Head of caudate nucleus (tissue), 42 donors: ENCODE data around the gene SLC26A3.
A peak's percentile ranks its signal among the peaks of the same experiment; 100 is the strongest.

ENCODE experiments used
- DNase-seq, 42 donors: peaks; one replicate each; pipeline versions ENCODE4 v3.0.0 to v3.0.0-alpha.2; 2020 to 2021; ENCODE audit warnings: mixed read lengths in 7 of 42
- intact Hi-C: fragments of 100-400 bp; cut with DNase I; formaldehyde crosslinking; loops from one replicate; pipeline ENCODE4 v1.15.0; 2022

The SLC26A3 gene

DNA sequence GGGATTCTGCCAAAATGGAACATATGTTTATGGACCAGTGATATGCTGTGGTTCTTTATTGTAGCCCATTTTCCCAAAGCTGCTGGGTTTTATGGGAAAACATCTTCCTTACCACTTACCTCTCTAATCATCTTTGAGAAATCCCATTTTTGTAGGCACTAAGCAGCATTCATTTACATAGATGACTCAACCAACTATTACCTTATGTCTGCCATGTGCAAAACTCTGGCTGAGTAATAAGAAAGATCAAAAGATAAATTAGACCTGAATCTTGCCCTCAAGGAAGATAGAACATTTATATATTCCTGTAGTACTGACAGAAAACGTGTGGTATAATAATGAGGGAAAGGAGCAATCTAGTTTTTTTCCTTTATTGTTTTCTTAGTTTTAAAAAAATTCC lies 34.8 kb downstream of the SLC26A3 start:
- intact Hi-C loops: no loop called here
- DNase-seq: peak in 1 of 42 donors; percentile 4

DNA sequence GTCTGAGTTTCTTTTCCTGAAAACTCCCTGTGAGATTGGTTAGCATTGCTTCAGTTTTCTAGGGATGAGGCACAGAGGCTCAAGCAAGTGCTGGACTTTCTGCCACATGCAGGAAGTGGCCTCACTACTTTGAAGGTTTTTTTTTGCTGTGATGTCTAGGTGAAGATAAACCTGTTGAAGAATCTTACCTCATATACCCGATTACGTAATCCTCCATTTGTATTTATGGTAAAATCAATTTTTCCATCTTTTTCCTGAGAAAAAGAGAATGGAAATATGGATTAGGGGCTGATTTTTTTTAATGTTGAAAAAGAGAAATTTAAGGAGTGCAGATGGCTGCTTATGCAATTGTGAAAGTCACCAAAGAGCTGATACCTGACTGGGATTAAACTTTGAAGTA lies 35.6 kb downstream of the SLC26A3 start:
- intact Hi-C loops: no loop called here
- DNase-seq: no peak

DNA sequence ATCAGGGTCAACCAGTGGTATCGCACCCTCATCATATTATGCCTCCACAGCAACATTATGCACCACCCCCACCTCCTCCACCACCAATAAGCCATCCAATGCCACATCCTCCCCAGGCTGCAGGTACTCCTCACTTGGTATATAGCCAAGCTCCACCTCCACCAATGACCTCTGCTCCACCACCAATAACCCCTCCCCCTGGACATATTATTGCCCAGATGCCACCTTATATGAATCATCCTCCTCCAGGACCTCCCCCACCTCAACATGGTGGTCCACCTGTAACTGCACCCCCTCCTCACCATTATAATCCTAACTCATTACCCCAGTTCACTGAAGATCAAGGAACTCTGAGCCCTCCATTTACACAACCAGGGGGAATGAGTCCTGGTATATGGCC lies 44.4 kb downstream of the SLC26A3 start:
- intact Hi-C loops: no loop called here

DNA sequence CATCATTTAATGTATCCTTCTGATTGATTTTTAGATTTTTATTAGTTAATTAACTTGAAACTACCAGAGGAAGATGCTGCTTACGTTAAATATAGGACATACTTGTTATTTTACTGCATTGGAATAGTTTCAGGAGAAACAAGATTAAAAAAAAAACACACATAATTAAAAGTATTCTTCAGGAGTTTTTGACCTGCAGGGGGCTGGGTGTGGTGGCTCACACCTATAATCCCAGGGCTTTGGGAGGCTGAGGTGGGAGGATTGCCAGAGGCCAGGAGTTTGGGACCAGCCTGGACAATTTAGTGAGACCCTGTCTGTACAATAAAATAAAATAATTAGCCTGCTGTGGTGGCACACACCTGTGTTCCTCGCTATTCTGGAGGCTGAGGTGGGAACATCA lies 48.4 kb downstream of the SLC26A3 start:
- DNase-seq: no peak
- intact Hi-C loops: no loop called here

More for the DNA sequence above, 44.4 kb downstream of the SLC26A3 start:
- no peak for DNase-seq

DNA sequence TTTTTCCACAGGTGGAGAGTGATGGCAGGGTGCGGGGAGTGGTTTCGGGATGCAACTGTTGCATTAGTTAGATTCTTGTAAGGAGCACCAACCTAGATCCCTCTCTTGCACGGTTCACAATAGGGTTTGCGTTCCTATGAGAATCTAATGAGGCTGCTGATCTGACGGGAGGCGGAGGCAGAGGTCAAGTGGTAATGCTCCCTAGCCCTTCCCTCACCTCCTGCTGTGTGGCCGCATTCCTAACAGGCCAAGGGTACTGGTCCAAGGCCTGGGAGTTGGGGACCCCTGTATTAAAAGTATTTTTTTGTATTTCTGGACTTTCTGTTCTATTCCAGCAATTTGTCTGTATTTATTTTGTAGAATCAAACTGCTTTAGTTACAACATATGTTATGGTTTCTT lies 51.9 kb downstream of the SLC26A3 start:
- intact Hi-C loops: no loop called here
- no peak for DNase-seq

DNA sequence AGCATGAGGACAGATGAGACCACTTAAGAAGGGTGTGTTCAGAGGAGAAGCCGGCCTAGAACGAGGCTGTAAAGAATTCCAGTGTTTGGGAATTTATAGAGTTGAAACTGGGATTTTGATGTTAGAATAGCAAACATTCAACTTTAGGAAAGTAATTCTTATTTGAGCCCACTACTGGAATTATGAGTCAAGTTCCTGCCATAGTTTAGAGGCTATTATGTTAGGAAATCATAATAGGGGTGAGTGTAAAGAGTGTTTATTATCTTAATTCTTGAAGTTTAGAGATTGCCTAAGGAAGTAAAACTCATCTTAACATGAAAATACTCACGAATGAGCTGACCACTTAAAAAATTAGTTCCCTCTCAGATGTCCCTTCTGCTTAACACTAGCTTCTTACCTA lies 57.0 kb downstream of the SLC26A3 start:
- intact Hi-C loops: loop anchor here (10.0 kb wide), 1 partner anchor 281 kb away; no protein-coding TSS in a partner anchor

DNA sequence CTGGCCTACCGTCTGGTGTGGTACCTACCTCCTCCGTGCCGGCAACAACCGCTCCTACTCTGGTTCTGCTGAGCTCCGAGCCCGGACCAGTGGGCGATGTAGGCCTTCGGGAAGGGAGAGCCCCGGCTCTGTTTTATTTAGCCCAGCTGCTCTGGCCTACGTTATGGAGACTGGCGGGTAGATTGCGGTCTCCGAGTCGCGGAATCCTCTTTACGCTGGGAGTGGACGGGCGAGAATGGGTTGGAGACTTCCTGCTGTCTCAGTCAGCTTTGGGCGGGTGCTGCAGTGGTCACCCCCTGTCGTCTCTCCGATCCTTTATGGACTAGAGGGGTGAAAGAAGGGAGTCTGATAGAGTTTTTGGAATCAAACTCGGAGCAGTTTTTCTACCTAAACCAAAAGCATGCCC lies 58.7 kb downstream of the SLC26A3 start:
- no peak for DNase-seq
- intact Hi-C loops: loop anchor here (10.0 kb wide), 1 partner anchor 280 kb away; no protein-coding TSS in a partner anchor

More for the DNA sequence above, 57.0 kb downstream of the SLC26A3 start:
- DNase-seq: no peak

DNA sequence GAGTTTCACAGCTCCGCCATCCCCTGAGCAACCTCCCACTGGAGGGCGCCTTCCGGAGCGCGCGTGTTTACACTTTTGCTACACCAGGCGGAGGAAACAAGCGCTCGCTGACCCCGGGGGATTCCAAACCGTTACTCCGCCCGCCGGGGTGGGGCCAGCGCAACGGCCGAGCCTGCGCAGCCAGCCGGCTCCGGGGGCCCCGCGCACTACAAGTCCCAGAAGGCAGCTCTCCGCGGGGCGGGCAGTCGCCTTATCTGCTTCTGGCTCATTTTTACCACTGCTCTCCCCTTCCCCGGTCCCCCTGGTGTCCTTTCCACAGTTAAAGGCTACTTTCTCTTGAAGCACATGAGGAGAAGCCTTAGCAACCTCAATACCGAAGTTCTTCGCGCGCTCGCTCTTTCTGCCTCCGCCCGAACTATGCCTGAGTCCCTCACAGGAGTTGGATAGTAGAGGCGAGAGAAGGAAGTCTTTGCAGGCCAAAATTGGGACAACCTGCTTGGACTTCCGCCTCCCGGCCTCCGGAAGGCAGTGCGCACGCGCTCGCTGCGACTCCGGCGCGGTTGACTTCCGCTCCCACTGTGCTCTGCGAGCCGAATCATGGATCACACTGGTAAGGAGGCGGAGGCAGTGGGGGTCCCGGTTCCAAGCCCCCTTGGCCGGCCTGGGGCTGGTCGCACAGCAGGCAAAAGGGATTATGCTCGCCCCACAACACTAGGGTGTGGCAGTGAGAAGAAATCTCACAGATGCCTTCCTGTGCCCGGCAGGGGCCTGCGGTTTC lies 59.3 kb downstream of the SLC26A3 start, which contains the start of gene CBLL1:
Gene CBLL1, plus strand, starts transcription at position 576 of the 778 bp plus-strand sequence. Its CDS starts 22 bp downstream, at position 598.
- intact Hi-C loops: loop anchor here (2.0 to 10.0 kb wide), 2 partner anchors 133 to 279 kb away; no protein-coding TSS in a partner anchor

DNA sequence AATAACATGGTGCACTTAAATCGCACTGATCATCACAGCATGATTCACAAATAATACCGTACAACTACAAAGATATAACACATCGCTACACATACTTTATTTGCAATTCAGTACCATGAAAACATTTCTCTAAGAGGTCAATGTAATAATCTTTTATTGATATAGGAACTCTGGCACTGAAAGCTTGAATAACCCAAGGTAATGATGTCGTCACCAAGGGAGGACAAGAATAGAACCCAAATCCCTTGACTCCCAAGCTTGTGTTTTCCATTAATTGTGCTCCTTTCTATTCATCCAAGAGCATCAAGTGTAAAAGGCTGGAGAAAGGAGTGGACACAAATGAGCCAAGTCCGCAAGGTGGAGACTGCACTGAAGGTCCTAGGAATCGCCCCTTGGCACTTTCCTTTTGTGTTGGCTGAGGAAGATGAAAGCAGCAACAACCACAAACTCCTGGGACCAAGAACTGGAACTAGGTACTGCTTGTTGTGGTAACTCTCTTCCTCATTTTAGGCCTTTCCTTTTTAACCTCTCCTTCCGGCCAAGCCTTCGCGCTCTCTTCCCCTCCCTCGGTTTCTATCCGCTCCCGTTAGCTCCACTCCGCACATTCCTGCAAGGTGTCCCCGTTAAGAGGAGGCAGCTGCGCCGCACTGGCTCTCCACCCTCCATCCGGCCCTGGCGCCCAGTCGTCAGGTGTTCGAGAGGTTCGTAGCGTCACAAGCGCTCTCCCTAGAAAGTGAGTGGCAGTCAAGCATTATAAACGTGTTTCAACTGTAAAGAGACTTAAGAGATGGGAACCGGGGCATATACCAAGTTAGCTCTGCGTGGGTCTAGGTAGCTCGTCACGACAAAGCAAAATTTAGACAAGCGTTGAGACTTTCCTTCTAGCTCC lies 60.1 kb downstream of the SLC26A3 start:
- peak in 37 of 42 donors; percentile 29 to 76 (median 60) for DNase-seq
- intact Hi-C loops: loop anchor here (2.0 to 10.0 kb wide), 2 partner anchors 134 to 278 kb away; no protein-coding TSS in a partner anchor

More for the DNA sequence above, 59.3 kb downstream of the SLC26A3 start, which contains the start of gene CBLL1:
- DNase-seq: peak; percentile 92 to 99 (median 97)

DNA sequence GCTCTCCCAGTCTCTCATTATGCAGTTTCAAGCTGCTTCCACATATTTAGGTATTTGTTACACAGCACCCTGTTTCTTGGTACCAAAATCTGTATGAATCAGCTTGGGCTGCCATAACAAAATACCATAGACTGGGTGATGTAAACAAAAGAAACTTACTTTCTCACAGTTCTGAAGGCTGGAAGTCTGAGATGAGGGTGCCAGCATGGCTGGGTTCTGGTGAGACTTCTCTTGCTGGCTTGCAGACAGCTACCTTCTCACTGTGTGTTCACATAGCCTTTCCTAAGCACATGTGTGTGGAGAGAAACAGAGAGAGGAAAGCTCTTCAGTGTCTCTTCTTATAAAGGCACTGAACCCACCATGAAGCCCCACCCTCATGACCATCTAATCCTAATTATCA lies 74.7 kb downstream of the SLC26A3 start:
- no peak for DNase-seq
- intact Hi-C loops: loop anchor here (10.0 kb wide), 1 partner anchor 143 kb away; the partner anchor contains the start of gene BCAP29

DNA sequence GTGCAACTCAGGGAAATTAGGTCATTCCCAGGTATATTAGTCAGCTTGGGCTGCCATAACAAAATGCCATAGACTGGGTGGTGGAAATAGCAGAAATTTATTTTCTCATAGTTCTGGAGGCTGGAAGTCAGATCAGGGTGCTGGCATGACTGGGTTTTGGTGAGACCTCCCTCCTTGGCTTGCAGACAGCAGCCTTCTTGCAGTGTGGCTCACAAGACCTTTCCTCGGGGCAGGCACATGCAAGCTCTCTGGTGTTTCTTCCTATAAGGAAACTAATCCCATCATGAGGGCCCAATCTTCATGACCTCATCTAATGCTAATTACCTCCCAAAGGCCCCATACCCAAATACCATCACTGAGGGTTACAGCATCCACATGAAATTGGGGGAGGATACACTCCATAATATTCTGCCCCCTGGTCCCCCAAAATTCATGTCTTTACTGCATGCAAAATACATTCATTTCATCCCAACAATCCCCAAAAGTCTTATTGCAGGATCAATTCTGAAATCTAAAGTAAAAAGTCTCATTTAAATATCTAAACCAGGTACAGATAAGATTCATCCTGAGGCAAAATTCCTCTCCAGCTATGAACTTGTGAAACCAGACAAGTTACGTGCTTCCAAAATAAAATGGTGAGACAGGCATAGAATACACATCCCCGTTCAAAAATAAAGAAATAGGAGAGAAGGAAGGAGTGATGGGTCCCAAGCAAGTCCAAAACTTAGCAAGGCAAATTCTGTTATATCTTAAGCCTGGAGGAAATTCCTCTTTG lies 76.5 kb downstream of the SLC26A3 start:
- intact Hi-C loops: loop anchor here (10.0 kb wide), 1 partner anchor 142 kb away; the partner anchor contains the start of gene BCAP29
- no peak for DNase-seq

DNA sequence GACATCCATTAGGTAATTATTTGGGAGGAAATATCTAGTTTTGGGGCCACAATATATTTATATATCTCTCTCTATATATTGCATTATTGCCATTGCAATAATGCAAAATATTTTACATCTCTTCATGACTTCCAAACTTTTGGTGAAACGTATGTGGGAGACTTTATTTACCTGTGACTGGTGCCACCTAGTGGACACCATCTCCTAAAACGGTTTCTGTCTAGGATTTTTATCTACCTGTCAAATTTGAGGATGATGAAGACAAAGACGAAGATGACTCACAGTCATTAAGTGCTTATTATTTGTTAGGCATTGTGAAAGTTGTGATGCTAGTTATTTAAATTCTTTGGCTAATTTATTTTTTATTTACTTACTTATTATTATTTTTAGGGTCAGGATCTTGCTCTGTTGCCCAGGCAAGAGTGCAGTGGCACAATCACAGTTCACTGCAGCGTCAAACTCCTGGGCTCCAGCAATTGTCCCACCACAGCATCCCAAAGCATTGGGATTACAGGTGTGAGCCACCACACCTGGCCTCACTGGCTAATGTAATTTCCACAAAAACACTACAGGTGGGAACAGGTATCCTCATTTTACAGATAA lies 77.8 kb downstream of the SLC26A3 start:
- intact Hi-C loops: loop anchor here (10.0 kb wide), 1 partner anchor 140 kb away; the partner anchor contains the start of gene BCAP29
- peak in 32 of 42 donors; percentile 9 to 83 (median 52) for DNase-seq

DNA sequence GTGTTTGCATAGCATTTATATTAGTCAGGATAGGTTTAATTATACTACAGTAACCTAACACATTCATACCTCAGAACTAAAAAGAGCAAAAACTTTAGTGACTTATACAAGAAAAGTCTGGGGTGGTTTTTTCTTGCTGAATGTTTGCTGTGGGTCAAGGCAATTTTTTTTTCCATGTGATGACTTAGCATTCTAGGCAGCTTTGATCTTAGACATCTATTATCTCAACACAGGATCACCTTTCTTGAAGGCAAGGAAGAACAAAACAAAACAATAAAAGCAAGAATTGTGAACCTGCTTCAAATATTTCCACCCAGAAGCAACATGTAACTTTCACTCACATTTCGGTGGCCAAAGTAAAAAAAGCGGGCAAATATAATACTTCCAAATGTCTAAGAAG lies 79.8 kb downstream of the SLC26A3 start:
- DNase-seq: no peak
- intact Hi-C loops: loop anchor here (10.0 kb wide), 1 partner anchor 138 kb away; the partner anchor contains the start of gene BCAP29

DNA sequence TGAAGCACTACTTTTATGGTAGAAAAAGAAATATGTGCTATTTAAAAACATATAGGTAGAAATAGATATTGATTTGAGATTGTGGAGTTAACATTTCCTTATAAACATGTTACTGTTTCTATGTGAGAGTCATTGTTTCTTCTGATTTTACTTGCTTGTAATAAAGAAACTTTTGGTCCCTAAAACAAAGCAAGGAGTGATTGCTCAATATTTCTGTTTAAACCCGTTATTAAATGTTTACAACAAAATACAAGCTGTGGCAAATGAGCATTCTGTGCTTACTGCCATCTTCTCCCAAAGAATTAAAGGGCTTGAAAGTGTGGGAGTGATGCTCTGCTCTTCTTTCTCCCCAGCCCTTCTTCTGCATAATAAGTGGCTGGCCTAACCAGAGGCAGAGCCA lies 81.7 kb downstream of the SLC26A3 start:
- no peak for DNase-seq
- intact Hi-C loops: loop anchor here (10.0 kb wide), 1 partner anchor 136 kb away; the partner anchor contains the start of gene BCAP29

DNA sequence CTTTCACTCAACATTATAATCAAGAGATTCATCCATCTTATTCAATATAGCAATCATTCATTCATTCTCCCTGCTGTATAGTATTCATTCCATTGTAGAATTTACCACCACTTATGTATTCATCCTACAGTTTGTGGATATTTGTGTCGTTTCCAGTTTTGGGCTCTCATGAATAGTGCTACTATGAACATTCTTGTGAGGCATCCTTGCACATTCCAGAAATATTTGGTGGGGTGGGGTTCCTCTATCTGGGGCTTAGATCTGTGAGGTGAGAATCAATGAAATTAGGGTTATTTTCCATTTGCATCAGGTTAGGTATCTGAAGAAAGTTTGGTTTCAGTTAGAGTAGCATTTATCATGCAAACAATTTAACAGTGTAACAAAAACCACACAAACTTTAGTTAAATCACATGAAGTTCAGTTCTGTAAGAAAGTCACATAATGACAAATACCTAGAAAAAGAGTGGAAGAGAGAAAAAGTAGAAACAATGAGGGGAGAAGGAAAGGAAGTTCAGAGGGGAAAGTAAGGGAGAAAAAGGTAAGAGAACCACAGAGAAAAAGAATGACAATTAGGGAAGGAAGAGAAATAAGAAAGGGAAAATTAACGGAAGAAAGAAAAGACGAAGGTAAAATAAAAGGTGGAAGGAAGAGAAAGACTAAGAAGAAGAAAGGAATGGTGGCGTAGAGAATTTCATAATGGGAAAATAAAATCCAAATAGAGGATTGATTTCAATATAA lies 84.4 kb downstream of the SLC26A3 start:
- no peak for DNase-seq
- intact Hi-C loops: loop anchor here (10.0 kb wide), 1 partner anchor 514 kb away; no protein-coding TSS in a partner anchor

DNA sequence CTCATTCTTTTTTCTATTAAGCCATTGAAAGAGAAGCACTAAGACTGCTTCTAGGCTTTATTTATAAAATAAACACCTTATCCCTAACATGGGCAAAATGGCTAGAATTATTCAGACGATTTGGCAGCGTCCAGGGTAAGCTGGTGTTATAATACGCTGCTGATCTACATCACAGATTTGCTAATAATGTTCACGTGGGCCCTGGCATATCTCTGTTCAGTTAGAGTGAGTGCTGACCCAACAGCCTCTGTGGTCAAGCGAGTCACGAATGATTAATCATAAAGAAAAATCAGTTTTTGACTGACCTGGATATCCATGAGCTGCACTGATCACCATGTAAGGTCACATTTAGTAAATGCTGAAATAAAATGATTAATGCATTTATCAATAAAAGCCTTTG lies 87.5 kb downstream of the SLC26A3 start:
- no peak for DNase-seq
- intact Hi-C loops: loop anchor here (10.0 kb wide), 1 partner anchor 511 kb away; no protein-coding TSS in a partner anchor
